Mucosa of rectum (tissue), 2 donors: ENCODE measurements around the gene EXD3.

Source experiments
- H3K27ac ChIP-seq, 2 donors: one replicate each; pipeline ENCODE4 v1.7.0; 2013; ENCODE audit warnings: inconsistent platforms in 2 of 2, low read depth in 2 of 2, low read length in 2 of 2
- H3K27me3 ChIP-seq, 2 donors: one replicate each; pipeline ENCODE4 v1.7.0; 2013; ENCODE audit warnings: low read length in 2 of 2; ENCODE audit not compliant: control insufficient read depth in 2 of 2, insufficient read depth in 2 of 2
- H3K36me3 ChIP-seq, 2 donors: one replicate each; pipeline ENCODE4 v1.7.0; 2013; ENCODE audit warnings: low read length in 2 of 2; ENCODE audit not compliant: control insufficient read depth in 2 of 2, insufficient read depth in 2 of 2
- H3K4me1 ChIP-seq, 2 donors: one replicate each; pipeline ENCODE4 v1.7.0; 2013; ENCODE audit warnings: low read length in 2 of 2, mild to moderate bottlenecking in 1 of 2; ENCODE audit not compliant: control insufficient read depth in 2 of 2, insufficient read depth in 2 of 2
- H3K4me3 ChIP-seq, 2 donors: one replicate each; pipeline ENCODE4 v1.7.0; 2013; ENCODE audit warnings: low read length in 2 of 2
- H3K9ac ChIP-seq, 2 donors: one replicate each; pipeline ENCODE4 v1.7.0; 2013; ENCODE audit warnings: low read length in 2 of 2, low read depth in 1 of 2, mild to moderate bottlenecking in 1 of 2
- H3K9me3 ChIP-seq, 2 donors: one replicate each; pipeline ENCODE4 v1.7.0; 2013; ENCODE audit warnings: low read length in 2 of 2; ENCODE audit not compliant: control insufficient read depth in 2 of 2
- donor health status: healthy.
- donor health status: Normal muscosa, but diverticular disease.

The EXD3 gene

DNA sequence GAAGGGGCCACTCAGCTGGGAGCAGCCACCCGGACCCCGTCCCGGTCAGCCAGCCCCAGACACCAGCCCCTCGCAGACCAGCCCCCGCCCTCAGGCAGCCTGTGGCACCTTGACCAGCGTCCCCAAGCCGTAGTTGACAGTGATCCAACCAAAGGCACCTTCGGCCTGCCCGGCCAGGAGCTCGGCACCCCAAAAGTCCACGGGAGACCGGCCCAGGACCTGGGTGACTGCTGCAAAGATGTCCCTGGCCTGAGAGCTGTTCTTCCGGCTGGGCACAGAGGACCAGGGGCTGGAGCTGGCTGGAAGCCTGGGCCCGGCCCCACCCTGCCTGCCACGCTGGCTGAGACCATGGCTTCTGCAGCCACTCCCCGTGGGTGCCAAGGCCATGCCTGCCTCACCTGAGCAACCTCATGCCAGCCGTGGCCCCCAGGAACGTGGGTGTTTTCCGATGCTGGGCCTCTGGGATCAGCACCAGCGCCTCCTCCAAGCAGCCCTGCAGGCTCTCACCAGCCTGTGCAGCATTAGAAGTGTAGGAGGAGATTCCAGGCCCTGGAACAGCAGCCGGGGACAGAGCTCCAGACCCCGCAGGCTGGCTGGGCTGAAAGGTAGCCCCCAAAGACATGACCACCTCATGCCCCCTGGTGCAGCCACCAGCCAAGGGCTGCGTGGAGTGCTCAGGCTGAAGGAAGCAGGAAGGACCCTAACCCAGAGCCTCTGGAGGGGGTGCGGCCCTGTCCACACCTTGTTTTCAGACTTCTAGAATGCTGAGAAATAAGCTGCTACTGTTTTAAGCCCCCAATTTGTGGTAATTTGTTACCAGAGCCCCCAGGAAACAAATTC, 14.0 kb upstream of the EXD3 start:
- H3K36me3 ChIP-seq, result no peaks in the 10 kb centered on the region
- H3K27me3 ChIP-seq, result no peaks in the 10 kb centered on the region
- no peaks in the 10 kb centered on the region for H3K9me3 ChIP-seq
- peak overlapping the region; percentile 56 to 74 for H3K27ac ChIP-seq
- H3K4me1 ChIP-seq, result peaks cover 24 to 36% of the 10 kb centered on the region in 2 donors
- H3K9ac ChIP-seq, result peak overlapping the region in 1 of 2 donors; percentile 77
- peak overlapping the region in 1 of 2 donors; percentile 53 for H3K4me3 ChIP-seq

DNA sequence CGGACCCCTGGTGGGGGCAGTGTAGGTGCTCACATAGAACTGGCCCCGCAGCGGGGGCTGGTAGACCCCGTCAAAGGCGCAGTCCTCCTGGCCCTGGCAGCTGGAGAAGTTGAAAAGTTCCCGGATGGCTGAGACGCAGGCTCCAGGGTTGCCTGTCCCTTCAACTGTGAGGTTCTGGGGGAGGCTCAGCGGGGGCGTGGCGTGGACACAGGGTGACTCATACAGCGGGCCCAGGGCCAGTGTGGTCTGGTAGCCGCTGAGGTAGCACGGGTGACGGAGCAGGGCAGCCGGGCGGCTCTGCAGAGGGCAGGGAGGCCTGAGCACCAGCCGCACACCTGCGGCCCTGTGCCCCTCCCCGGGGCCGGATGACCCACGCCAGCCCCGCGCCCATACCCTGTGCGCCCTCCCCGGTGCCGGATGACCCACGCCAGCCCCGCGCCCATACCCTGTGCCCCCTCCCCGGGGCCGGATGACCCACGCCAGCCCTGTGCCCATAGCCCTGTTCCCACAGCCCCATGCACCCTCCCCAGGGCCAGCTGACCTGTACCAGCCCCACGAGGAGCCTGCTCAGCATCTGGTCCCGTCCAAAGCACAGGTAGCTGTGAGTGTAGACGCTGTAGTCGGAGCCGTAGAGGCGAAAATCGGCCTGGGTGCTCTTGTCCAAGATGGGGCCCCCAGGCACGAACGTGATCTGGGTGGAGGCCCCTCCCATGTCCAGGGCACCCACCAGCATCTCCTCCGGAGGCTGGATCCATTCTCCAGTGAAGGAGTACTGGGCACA, 13.2 kb upstream of the EXD3 start:
- no peaks in the 10 kb centered on the region for H3K27me3 ChIP-seq
- H3K4me3 ChIP-seq, result peak overlapping the region; percentile 37 to 53
- no peaks in the 10 kb centered on the region for H3K9me3 ChIP-seq
- H3K4me1 ChIP-seq, result peaks cover 24 to 36% of the 10 kb centered on the region in 2 donors
- H3K36me3 ChIP-seq, result no peaks in the 10 kb centered on the region
- peak overlapping the region; percentile 56 to 74 for H3K27ac ChIP-seq
- peak overlapping the region in 1 of 2 donors; percentile 77 for H3K9ac ChIP-seq

DNA sequence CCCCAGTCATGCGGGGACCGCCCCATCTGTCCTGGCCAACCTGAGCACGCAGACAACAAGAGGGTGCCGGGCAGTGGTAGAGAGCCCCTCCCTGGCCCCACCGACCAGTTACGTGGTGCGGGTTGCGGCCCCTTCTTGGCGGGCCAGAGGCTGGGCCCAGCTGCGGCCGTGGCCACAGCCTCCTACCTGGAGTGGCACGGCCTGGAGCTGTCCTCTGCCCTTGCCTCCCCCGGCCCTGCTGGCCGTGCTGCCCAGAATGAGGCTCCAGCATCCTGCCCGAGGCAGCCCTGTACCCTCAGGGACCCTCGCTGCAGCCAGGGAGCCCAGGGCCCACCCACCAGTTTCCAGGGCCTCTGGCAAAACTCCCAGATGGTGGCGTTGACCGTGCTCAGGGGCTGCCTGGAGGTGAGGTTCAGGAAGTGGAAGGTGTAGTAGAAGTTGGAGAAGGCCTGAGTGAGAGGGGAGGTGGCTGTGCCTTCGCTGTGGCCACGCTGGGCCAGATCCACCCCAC, 12.5 kb upstream of the EXD3 start:
- Histone ChIP-seq H3K27me3 (no peaks in the 10 kb centered on the region), H3K9me3 (no peaks in the 10 kb centered on the region), H3K27ac (peak overlapping the region; percentile 56 to 74), H3K4me1 (peaks cover 24 to 36% of the 10 kb centered on the region in 2 donors), H3K36me3 (no peaks in the 10 kb centered on the region), H3K9ac (peak overlapping the region in 1 of 2 donors; percentile 77), H3K4me3 (no peak overlapping the region)

DNA sequence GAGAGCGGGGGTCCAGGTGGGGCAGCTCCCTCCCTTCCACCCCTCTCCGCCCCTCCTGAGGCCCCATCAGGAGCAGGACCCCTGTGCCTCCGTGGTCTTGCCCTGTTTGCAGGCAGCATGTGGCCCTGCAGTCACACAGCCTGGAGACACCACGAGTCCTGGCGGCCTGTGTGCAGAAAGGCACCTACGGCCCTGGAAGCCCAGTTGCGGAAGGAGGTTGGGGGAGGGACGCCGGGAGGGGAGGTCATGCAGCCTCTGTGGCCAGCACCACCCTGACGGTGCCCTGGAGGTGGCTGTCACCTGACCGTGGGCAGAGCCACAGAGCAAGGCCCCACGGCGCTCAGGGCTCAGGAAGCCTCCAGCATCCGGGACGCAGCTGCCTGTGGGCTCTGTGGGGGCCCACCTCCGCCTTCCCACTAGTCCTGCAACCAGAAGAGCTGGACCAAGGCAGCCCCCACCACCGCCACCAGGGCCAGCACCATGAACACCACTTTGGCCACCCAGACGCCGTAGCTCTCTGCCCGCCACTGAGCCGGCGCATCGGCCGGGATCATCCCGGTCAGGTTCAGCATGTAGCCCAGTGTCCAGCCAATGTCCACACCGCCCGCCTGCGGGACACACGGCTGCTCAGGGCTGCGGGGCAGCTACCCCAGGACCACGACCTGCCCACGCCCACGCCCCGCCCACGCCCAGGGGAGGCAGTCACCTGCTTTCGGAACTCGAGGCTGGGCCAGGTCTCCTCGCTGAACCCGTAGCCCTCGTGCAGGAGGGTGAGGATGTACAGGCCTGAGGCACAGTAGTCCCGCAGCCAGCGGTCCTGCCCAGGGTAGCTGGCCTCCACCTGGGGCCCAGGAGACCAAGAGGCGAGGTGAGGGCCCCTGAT, 11.8 kb upstream of the EXD3 start:
- no peaks in the 10 kb centered on the region for H3K9me3 ChIP-seq
- H3K4me3 ChIP-seq, result no peak overlapping the region
- H3K27ac ChIP-seq, result no peak overlapping the region
- H3K27me3 ChIP-seq, result no peaks in the 10 kb centered on the region
- H3K9ac ChIP-seq, result no peak overlapping the region
- no peaks in the 10 kb centered on the region for H3K36me3 ChIP-seq
- peaks cover 24 to 41% of the 10 kb centered on the region in 2 donors for H3K4me1 ChIP-seq

DNA sequence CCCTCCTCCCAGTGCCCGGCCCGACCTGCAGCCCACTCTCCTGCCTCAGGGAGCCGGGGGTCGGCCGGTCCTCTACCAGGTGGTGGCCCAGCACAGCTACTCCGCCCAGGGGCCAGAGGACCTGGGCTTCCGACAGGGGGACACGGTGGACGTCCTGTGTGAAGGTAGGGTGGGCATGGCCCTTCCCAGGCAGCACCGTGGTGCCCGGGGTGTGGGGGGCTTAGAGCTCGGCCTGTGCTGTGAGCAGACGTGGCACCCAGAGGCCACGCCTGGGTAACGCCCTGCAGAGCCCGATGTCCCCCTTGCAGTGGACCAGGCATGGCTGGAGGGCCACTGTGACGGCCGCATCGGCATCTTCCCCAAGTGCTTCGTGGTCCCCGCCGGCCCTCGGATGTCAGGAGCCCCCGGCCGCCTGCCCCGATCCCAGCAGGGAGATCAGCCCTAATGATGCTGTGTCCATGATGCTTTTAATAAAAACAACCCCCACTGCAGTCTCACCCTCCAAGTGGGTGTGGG, 11.0 kb upstream of the EXD3 start:
- H3K4me3 ChIP-seq, result no peak overlapping the region
- H3K9me3 ChIP-seq, result no peaks in the 10 kb centered on the region
- H3K9ac ChIP-seq, result no peak overlapping the region
- no peaks in the 10 kb centered on the region for H3K27me3 ChIP-seq
- no peaks in the 10 kb centered on the region for H3K36me3 ChIP-seq
- H3K4me1 ChIP-seq, result peaks cover 24 to 36% of the 10 kb centered on the region in 2 donors
- no peak overlapping the region for H3K27ac ChIP-seq

DNA sequence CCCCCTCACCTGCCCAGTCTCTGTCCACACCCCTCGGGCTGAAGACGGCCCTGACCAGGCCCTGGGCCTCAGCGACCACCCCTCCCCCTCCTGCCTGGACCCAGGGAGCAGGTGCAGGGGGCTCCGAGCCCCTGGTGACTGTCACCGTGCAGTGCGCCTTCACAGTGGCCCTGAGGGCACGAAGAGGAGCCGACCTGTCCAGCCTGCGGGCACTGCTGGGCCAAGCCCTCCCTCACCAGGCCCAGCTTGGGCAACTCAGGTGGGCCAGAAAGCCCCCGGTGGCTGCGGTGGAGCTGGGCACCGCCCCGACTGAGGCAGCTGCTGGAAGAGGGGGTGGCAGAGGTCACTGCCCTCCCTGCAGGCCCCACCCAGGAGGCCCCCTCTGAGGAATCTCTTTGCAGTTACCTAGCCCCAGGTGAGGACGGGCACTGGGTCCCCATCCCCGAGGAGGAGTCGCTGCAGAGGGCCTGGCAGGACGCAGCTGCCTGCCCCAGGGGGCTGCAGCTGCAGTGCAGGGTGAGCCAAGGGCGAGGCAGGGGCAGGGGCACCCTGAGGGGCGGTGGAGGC, 10.5 kb upstream of the EXD3 start:
- Histone ChIP-seq H3K9me3 (no peaks in the 10 kb centered on the region), H3K9ac (no peak overlapping the region), H3K27me3 (no peaks in the 10 kb centered on the region), H3K4me3 (no peak overlapping the region), H3K4me1 (peaks cover 24 to 36% of the 10 kb centered on the region in 2 donors), H3K27ac (no peak overlapping the region), H3K36me3 (no peaks in the 10 kb centered on the region)

DNA sequence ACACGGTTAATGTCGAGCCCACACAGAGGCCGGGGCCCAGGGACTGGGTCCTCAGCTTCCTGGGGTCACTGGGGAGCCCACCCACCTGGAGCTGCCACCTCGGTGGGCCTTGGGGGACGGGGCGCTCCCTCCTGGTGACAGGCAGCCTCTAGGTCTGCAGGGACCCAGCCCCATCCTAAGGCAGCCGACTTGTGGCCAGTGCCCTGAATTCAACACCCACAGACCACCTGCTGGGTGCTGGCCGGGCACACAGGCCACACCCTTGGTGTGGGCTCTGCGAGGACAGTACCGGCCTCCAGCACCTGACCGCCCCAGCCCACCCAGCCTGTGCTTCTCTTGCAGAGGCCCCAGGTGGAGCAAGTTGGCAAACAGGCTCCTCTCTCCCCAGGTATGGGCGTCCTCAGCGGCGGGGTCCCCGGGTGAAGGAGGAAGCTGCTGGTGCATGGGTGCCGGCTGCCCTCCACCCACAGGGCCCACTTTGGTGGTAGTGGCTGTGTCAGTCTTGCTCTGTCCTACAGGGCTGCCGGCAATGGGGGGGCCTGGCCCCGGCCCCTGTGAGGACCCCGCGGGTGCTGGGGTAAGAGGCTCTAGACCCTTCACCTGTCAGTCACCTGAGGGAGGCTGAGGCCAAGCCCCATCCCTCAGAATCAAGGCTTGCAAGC, 9.9 kb upstream of the EXD3 start:
- Histone ChIP-seq H3K27me3 (no peaks in the 10 kb centered on the region), H3K4me3 (no peak overlapping the region), H3K9me3 (no peaks in the 10 kb centered on the region), H3K4me1 (peaks cover 21 to 30% of the 10 kb centered on the region in 2 donors), H3K36me3 (no peaks in the 10 kb centered on the region), H3K9ac (no peak overlapping the region), H3K27ac (no peak overlapping the region)

DNA sequence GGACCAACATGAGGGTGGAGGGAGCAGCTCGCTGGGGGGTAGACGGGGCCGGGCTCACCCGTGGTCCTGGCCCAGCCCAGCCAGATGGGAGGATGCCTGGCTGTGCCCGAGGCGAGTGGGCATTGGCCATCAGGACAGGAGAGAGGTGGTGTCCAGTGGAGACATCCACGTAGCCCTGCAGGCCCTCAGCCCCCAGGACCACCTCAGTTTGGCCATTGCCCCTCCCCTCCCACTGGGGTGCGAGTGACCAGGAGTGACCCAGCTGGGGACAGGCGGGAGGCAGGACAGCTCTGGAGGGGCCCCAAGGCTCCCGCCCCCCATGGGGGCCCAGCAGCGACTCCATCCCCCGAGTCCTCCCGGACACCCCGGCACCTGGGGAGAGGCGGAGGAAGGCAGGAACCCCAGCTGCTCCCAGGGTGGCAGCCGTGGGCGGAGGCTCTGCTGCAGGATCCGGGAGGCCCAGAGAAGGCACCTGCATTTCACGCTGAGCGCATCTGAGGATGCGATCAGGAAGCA, 8.5 kb upstream of the EXD3 start:
- no peak overlapping the region for H3K27ac ChIP-seq
- H3K4me3 ChIP-seq, result no peak overlapping the region
- H3K36me3 ChIP-seq, result peaks cover 0 to 3% of the 10 kb centered on the region in 2 donors
- no peak overlapping the region for H3K9ac ChIP-seq
- H3K27me3 ChIP-seq, result no peaks in the 10 kb centered on the region
- no peaks in the 10 kb centered on the region for H3K9me3 ChIP-seq
- H3K4me1 ChIP-seq, result peaks cover 8 to 17% of the 10 kb centered on the region in 2 donors
